Sciatic nerve (tissue), 2 donors: Measurements from ENCODE around the gene PPP1R14B. TPM values are rescaled to one million over a fixed set of nuclear protein-coding genes. Genes with fewer than 3 reads are reported as not detected.

Experiments
- ATAC-seq: fragments of 200-7000 bp; cut with Tn5 transposase; one replicate; pipeline ENCODE4 v1.9.1; 2020; ENCODE audit warnings: mild to moderate bottlenecking, moderate library complexity
- DNase-seq: peaks from one replicate; pipeline ENCODE4 v3.0.0-alpha.2; 2020; ENCODE audit warnings: low spot score
- intact Hi-C: fragments of 100-400 bp; cut with DNase I; formaldehyde crosslinking; loops from one replicate; pipeline ENCODE4 v1.14.2; 2022
- total RNA-seq: library from RNA; stranded (reverse); fragmentation: NEBNext Ultra II Directional; extraction: Animal tissue kit (Norgen Biotek cat#: 25700); gene quantifications from one replicate; pipeline ENCODE4 v1.2.1, GENCODE V29; 2021
- donor health status: DM: no; HTN: no; CAD: no.
- donor health status: DM: no; HTN: no; CAD: no.

PPP1R14B gene
- total RNA-seq, 1 donor from 2014 or later, result 48.8 TPM

DNA sequence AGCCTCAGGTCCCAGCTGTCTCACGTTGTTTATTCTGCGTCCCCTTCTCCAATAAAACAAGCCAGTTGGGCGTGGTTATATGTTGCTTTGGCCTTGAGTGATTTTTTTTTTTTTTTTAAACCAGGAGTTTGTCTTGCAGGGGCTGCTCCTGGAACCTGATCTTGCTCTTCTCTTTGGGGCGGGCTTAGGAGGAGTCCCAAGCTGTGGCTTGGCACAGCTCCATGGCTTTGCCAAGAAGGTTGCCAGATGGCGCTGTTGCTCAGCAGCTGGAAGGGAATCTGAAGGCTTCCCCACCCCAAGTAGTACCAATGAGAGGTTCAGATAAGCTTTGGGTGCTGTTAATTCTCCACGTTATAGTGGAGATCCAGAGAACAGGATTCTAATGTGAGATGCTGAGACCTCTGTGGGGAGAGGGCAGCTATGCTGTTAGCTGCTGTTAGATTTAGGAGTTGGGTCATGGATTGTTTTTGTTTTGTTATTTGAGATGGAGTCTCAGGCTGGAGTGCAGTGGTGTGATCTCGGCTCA is 42.2 kb downstream of the PPP1R14B start:
- ATAC-seq (peak; percentile 80), DNase-seq (peak; percentile 93)
- intact Hi-C loops, result loop anchor here (10.0 kb wide), 1 partner anchor 90 kb away; the partner anchor contains the start of gene KCNK4

GRCh38 chr11:64204080-64204440 is 42.7 kb downstream of the PPP1R14B start:
- DNase-seq (no peak), ATAC-seq (no peak)
- intact Hi-C loops, result loop anchor here (10.0 kb wide), 1 partner anchor 91 kb away; the partner anchor contains the start of gene KCNK4

DNA sequence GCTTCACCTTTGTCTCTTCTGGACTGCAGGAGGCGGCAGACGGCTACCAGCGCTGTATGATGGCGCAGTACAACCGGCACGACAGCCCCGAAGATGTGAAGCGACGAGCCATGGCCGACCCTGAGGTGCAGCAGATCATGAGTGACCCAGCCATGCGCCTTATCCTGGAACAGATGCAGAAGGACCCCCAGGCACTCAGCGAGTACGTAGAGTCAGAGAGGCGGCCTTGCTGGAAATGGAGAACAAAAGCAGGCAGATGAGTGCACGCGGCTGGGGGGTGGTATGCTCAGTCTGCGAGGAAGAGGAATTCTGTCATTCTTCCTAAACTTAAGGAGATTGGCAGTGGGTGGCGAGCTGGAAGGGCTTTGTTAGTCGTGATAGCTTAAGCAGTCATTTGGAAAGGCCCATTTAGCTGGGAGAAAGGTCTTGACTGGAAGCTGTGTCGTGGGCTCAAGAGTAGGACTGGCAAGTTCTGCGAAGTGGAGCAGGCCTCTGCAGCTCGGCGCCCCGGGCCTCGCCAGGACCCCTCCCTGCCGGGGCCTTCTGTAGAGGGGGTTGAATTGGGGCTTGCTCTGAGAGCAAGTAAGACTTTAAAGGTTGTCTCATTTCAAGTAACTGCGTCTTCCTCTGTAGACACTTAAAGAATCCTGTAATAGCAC is 43.2 kb downstream of the PPP1R14B start:
- ATAC-seq (no peak), DNase-seq (no peak)
- intact Hi-C loops, result loop anchor here (10.0 kb wide), 1 partner anchor 91 kb away; the partner anchor contains the start of gene KCNK4

DNA sequence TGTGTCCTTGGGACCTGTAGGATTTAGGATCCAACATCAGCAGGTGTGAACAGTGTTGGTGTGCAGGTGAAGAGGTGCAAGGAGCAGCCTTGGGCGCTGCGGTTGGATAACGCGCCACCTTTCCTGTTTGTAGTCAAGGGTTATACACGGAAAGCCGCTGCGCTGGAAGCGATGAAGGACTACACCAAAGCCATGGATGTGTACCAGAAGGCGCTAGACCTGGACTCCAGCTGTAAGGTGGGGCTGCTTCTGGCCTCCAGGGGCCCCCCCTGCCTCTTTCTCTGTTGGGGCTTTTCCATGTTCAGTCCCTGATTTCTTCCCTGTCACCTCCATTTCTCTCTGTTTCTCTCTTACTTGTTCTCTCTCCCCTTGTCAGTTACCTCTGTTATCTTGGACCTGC is 43.8 kb downstream of the PPP1R14B start:
- intact Hi-C loops, result loop anchor here (10.0 kb wide), 1 partner anchor 92 kb away; the partner anchor contains the start of gene KCNK4
- DNase-seq, result no peak
- ATAC-seq, result no peak

- intact Hi-C loops, result loop anchor here (10.0 kb wide), 1 partner anchor 93 kb away; the partner anchor contains the start of gene KCNK4
- ATAC-seq (no peak), DNase-seq (no peak)
Observed at GRCh38 chr11:64201543-64201942, 45.2 kb downstream of the PPP1R14B start.

DNA sequence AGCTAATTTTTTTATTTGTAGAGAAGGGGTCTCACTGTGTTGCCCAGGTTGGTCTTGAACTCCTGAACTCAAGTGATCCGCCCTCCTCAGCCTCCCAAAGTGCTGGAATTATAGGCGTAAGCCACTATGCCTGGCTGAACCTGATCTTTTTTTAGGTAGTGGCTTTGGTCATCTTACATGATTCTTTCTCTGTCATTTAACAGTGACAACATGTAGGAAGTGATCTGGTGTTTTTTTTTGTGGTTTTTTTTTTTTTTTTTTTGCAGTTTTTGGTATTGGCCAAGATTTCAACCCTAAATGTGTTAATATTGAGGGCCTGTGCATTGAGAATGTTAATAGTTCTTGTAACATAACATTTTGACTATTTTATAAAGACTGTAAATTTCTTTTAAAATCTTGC is 48.2 kb downstream of the PPP1R14B start:
- intact Hi-C loops, result no loop called here
- DNase-seq (no peak), ATAC-seq (no peak)

- no peak for ATAC-seq
- no peak for DNase-seq
- intact Hi-C loops, result no loop called here
Observed at GRCh38 chr11:64196626-64197025, 50.1 kb downstream of the PPP1R14B start.

Other genes with a start within 250 kb of the PPP1R14B start
- gene FLRT1, start 211.0 kb downstream of the PPP1R14B start, total RNA-seq, result 3.5 TPM
- gene MACROD1, start 80.8 kb downstream of the PPP1R14B start, total RNA-seq, result 20.6 TPM
- gene STIP1, start 60.8 kb downstream of the PPP1R14B start, total RNA-seq, result 87.6 TPM
- gene FERMT3, start 40.2 kb downstream of the PPP1R14B start, total RNA-seq, result 20.7 TPM
- 20.6 TPM for gene TRPT1, start 20.8 kb downstream of the PPP1R14B start, total RNA-seq
- 28.0 TPM for gene NUDT22, start 20.7 kb downstream of the PPP1R14B start, total RNA-seq
- gene DNAJC4, start 16.4 kb downstream of the PPP1R14B start, total RNA-seq, result 30.4 TPM
- 134 TPM for gene VEGFB, start 12.4 kb downstream of the PPP1R14B start, total RNA-seq
- gene FKBP2, start 5.8 kb downstream of the PPP1R14B start, total RNA-seq, result 56.2 TPM
- gene PLCB3, start 4.6 kb upstream of the PPP1R14B start, total RNA-seq, result 23.6 TPM
- 47.4 TPM for gene BAD, start 37.7 kb upstream of the PPP1R14B start, total RNA-seq
- 34.4 TPM for gene GPR137, start 38.9 kb upstream of the PPP1R14B start, total RNA-seq
- not detected for gene KCNK4, start 44.4 kb upstream of the PPP1R14B start, total RNA-seq
- not detected for gene CATSPERZ, start 53.4 kb upstream of the PPP1R14B start, total RNA-seq
- 17.4 TPM for gene ESRRA, start 58.6 kb upstream of the PPP1R14B start, total RNA-seq
- 149 TPM for gene TRMT112, start 70.6 kb upstream of the PPP1R14B start, total RNA-seq
- gene PRDX5, start 71.2 kb upstream of the PPP1R14B start, total RNA-seq, result 143 TPM
- gene CCDC88B, start 93.3 kb upstream of the PPP1R14B start, total RNA-seq, result 12.9 TPM
- 23.8 TPM for gene RPS6KA4, start 112.2 kb upstream of the PPP1R14B start, total RNA-seq